ENCODE data around the gene PFDN1. TPM values are rescaled to one million over a fixed set of nuclear protein-coding genes. Genes with fewer than 3 reads are reported as not detected.

The PFDN1 gene
- polyA plus RNA-seq, 1 experiment, result 114 TPM

DNA sequence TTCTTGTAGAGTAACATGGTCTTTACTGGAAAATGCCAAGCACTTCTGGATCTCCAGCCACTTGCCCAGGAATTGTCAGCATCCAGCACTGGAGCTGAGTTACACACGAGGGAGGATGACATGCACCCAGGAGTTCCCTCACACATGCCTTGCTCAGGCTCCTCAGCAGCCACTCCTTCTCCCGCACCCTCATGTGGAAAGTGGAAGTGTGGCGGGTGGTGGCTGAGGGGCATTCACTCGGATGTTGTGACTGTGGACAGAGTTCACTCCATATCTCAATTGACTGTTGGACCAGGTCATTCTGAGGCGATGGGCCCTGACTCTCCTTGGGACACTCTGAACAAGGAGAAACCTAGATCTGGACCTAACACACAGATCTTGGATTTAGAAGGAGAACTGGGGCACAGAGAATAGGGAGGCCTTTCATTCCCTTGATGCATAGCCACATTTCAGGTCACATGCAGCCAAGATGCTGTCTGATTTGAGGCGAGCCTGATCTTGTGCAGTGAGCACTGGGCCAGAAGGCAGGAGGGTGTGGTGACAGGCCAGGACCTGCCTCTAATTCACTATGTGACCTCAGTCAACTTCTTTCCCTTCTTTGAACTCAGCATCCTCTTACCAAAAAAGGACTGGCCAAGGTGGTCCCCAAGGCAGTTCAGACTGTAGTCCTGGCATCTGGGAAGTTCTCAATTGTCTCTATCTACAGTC lies 65.9 kb downstream of the PFDN1 start:
- CTCF ChIA-PET, result interaction anchor here (0.6 to 23.5 kb wide), 6 partner anchors 9 to 136 kb away, joined by 3 to 813 read pairs (median 4); partner anchors contain the start of genes HBEGF and SLC4A9
- POLR2A ChIA-PET, result no interaction called here

DNA sequence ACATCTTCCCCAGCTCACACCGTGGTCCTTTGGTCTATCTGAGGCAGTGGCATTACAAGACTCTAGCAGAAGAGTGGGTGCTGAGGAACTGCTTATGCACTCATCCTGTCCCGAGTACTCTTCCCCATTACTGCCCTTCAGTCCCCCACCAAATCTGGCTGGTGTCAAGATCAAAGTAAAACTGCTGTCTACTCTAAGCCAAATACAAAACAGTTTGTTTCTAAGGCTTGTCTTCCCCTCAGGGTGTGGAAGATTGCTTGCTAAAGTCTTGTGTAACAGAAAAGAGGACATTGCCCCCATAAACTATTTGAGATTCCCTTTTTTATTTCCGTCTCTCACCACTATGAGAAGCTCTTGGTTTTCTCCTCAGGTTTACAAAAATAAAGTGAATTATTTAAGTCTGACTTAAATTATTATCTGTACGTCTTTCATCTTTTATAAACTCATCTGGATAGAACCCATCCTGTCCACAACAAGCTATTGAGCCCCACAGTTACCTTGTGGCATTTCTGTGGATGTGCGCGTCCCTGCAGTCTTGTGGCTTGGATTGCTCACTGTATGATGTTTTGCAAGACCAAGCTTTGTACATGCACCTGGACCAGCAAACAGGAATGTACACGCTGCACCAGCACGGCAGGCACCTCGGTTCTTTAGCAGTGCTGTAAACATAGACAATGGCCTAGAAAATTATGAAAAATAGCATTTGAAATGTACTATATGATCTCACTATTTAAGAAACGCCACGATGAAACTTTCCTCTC lies 66.9 kb downstream of the PFDN1 start:
- POLR2A ChIA-PET, result no interaction called here
- no peak overlapping the region for H3K4me3 ChIP-seq (ENCODE audit: low read depth, low read length)
- CTCF ChIA-PET, result interaction anchor here (1.0 to 23.5 kb wide), 6 partner anchors 9 to 137 kb away, joined by 3 to 813 read pairs (median 4); partner anchors contain the start of genes HBEGF and SLC4A9
- DNase-seq (ENCODE audit: low read depth), result no peak
- no peaks in the 10 kb centered on the region for H3K27me3 ChIP-seq (ENCODE audit: control insufficient read depth, insufficient read depth, low read length)
- TF ChIP-seq, protein P1, sequence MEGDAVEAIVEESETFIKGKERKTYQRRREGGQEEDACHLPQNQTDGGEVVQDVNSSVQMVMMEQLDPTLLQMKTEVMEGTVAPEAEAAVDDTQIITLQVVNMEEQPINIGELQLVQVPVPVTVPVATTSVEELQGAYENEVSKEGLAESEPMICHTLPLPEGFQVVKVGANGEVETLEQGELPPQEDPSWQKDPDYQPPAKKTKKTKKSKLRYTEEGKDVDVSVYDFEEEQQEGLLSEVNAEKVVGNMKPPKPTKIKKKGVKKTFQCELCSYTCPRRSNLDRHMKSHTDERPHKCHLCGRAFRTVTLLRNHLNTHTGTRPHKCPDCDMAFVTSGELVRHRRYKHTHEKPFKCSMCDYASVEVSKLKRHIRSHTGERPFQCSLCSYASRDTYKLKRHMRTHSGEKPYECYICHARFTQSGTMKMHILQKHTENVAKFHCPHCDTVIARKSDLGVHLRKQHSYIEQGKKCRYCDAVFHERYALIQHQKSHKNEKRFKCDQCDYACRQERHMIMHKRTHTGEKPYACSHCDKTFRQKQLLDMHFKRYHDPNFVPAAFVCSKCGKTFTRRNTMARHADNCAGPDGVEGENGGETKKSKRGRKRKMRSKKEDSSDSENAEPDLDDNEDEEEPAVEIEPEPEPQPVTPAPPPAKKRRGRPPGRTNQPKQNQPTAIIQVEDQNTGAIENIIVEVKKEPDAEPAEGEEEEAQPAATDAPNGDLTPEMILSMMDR (IDR thresholded peaks at IDR 0.05; ENCODE audit: insufficient read depth, low read depth, low read length), result no peak
- H3K36me3 ChIP-seq (ENCODE audit: control insufficient read depth, insufficient read depth, low read length), result no peaks in the 10 kb centered on the region

More for the DNA sequence above, 65.9 kb downstream of the PFDN1 start:
- no peak overlapping the region for H3K4me3 ChIP-seq (ENCODE audit: low read depth, low read length)
- no peaks in the 10 kb centered on the region for H3K36me3 ChIP-seq (ENCODE audit: control insufficient read depth, insufficient read depth, low read length)
- no peaks in the 10 kb centered on the region for H3K27me3 ChIP-seq (ENCODE audit: control insufficient read depth, insufficient read depth, low read length)
- no peak for DNase-seq (ENCODE audit: low read depth)
- TF ChIP-seq, protein P1 (IDR thresholded peaks at IDR 0.05; ENCODE audit: insufficient read depth, low read depth, low read length), result no peak

DNA sequence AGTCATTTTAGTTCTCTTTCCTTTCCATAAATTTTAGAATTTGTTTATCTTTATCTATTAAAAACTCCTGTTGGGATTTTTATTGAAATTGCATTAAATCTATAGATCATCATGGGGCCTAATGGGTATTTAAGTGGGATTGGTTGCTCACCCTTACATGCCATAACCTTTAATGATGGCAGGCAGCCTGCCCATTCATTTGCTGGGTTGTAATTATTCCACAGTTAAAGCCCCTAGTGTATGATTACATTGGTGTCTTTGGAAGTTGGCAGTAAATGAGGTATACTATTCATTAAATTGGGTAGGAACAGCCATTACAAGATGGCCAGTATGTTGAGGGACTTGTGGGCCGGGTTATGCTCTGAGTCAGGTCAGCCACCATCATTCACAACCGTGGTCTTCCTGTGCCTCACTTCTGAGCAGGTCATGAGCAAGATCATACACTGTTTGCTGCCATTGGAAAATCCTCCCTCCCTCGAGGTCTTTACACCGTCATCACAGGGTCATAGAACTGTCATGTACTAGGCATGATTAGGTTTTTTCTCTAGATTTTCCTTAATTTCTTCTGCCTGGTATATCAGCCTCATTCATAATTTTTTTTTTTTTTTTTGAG lies 68.4 kb downstream of the PFDN1 start:
- ChIA-PET CTCF (interaction anchor here (1.2 to 14.1 kb wide), 2 partner anchors 129 to 138 kb away, joined by 3 to 230 read pairs; partner anchors contain the start of gene SLC4A9), POLR2A (interaction anchor here (0.7 kb wide), 1 partner anchor 10 kb away, joined by 5 read pairs; no protein-coding TSS in a partner anchor)
- H3K36me3 ChIP-seq (ENCODE audit: control insufficient read depth, insufficient read depth, low read length), result no peaks in the 10 kb centered on the region
- TF ChIP-seq, protein P1 (IDR thresholded peaks at IDR 0.05; ENCODE audit: insufficient read depth, low read depth, low read length), result no peak
- no peak overlapping the region for H3K4me3 ChIP-seq (ENCODE audit: low read depth, low read length)
- no peaks in the 10 kb centered on the region for H3K27me3 ChIP-seq (ENCODE audit: control insufficient read depth, insufficient read depth, low read length)
- no peak for DNase-seq (ENCODE audit: low read depth)

DNA sequence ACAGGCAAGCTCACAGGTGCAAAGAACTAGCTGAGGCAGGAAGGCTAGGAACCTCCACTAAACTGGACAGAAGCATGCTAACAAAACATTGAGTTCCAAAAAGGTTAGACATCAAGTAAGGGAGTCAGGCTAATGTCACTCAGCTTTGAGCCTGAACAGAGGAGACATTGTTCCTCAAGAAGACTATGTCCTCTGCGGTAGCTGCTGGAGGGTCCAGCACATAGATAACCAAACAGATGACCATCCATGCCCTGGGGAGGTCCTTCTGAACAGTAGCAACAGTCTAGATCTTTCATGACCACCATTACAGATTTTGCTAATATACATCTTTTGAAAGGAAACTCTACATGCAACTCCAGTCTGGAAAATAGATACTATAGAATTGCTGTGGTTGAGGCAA lies 70.2 kb downstream of the PFDN1 start:
- ChIA-PET CTCF (interaction anchor here (1.3 to 2.0 kb wide), 3 partner anchors 113 to 126 kb away, joined by 4 to 7 read pairs (median 4); partner anchors contain the start of gene HBEGF), POLR2A (no interaction called here)
- TF ChIP-seq, protein P1 (IDR thresholded peaks at IDR 0.05; ENCODE audit: insufficient read depth, low read depth, low read length), result no peak
- H3K27me3 ChIP-seq (ENCODE audit: control insufficient read depth, insufficient read depth, low read length), result no peaks in the 10 kb centered on the region
- no peaks in the 10 kb centered on the region for H3K36me3 ChIP-seq (ENCODE audit: control insufficient read depth, insufficient read depth, low read length)
- no peak overlapping the region for H3K4me3 ChIP-seq (ENCODE audit: low read depth, low read length)
- DNase-seq (ENCODE audit: low read depth), result no peak
